Testis (tissue), 2 donors: ENCODE measurements around the gene IAPP.

Experiments used
- CTCF ChIP-seq, 3 experiments: fragments of 450-650 bp in 2 of 3; fragments of 200-600 bp in 1 of 3; sonication (generic) in 1 of 3; IDR thresholded peaks; one replicate each; pipeline ENCODE4 v1.5.1; 2016 to 2019; ENCODE audit warnings: antibody characterized with exemption in 3 of 3, mild to moderate bottlenecking in 2 of 3, moderate library complexity in 1 of 3
- POLR2A ChIP-seq: fragments of 450-650 bp; IDR thresholded peaks from one replicate; pipeline ENCODE4 v1.6.1; 2017; ENCODE audit warnings: antibody characterized with exemption, mild to moderate bottlenecking, moderate library complexity

GRCh38 chr12:21323736-21324135 is 49.0 kb upstream of the IAPP start:
- TF ChIP-seq POLR2A (no peak), CTCF (IDR thresholded peaks at IDR 0.05) (no peak)
